Measurements from ENCODE around the gene ARF3. TPM values are rescaled to one million over a fixed set of nuclear protein-coding genes. Genes with fewer than 3 reads are reported as not detected.

ARF3 gene
- total and polyA plus RNA-seq, 2 donors (not counting 3 experiments of a cell fraction or from before 2014, with no cell fraction given): 149 to 172 TPM

DNA sequence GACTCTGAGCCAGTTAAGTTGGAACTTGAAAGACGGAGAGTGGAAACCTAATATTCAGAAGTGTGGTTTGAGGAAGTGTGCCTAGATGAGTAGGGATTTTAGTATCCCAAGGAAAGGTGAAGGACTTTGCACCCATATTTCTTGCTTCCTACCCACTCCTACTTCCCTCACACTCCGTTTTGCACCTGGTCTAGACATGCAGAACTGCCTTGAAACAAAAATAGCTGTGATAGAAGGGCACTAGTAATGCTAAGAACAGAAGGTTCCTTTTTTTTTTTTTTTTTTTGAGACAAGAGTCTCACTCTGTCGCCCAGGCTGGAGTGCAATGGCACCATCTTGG lies 732 bp upstream of the ARF3 start:
- ChIA-PET POLR2A (no interaction called here), CTCF (interaction anchor here (0.8 to 2.2 kb wide), 9 partner anchors 8 to 140 kb away, joined by 3 to 12 read pairs (median 5); partner anchors contain the start of gene WNT1)
- intact Hi-C loops (cut with micrococcal nuclease): no loop called here
- no peak for DNase-seq (ENCODE audit: low read depth, low spot score)
- peak overlapping the region in 1 of 3 experiments; percentile 90 for H3K4me3 ChIP-seq (replicated peaks in 1 of 3; ENCODE audit: insufficient read depth in 1 of 3, low read depth in 1 of 3, low read length in 3 of 3)
- peaks cover 8% of the 10 kb centered on the region for H4K20me1 ChIP-seq (replicated peaks; ENCODE audit: control insufficient read depth, extremely low read depth, insufficient read depth, low read length)
- peak overlapping the region; percentile 81 for H2AFZ ChIP-seq (ENCODE audit: low read depth, low read length)
- H3K27me3 ChIP-seq (ENCODE audit: control insufficient read depth in 2 of 2, insufficient read depth in 2 of 2, low read length in 2 of 2): no peaks in the 10 kb centered on the region
- peaks cover under 1 to 4% of the 10 kb centered on the region in 2 experiments for H3K36me3 ChIP-seq (ENCODE audit: control insufficient read depth in 2 of 2, extremely low read depth in 1 of 2, insufficient read depth in 2 of 2, low read length in 2 of 2)
- H3K27ac ChIP-seq (ENCODE audit: insufficient read depth, low read depth, low read length): no peak overlapping the region
- dilution Hi-C loops (cut with MboI; ENCODE audit: extremely low pct_ligation_motif_present, low sequenced_read_pairs): no loop called here
- peak overlapping the region; percentile 55 for H3K4me2 ChIP-seq (ENCODE audit: insufficient read depth, low read length)
- peaks cover 41% of the 10 kb centered on the region for H3K79me2 ChIP-seq (ENCODE audit: control insufficient read depth, insufficient read depth, low read length)
- BruUV-seq (replicated peaks): no TSS peak
- peak; percentile 55 for FAIRE-seq
- H3K9me3 ChIP-seq (replicated peaks; ENCODE audit: control insufficient read depth, insufficient read depth, low read length): no peaks in the 10 kb centered on the region
- H3K4me1 ChIP-seq (ENCODE audit: control insufficient read depth, extremely low read depth, insufficient read depth, low read length): peaks cover 31% of the 10 kb centered on the region
- H3K9ac ChIP-seq (replicated peaks; ENCODE audit: extremely low read depth, insufficient read depth, low read length): peak overlapping the region; percentile 87
- TF ChIP-seq POLR2AphosphoS5 (IDR thresholded peaks at IDR 0.05; ENCODE audit: insufficient read depth, low read depth, low read length): no peak
- no peak for TF ChIP-seq MYC (IDR thresholded peaks at IDR 0.05; ENCODE audit: low read depth, low read length)
- TF ChIP-seq GATA2 (IDR thresholded peaks at IDR 0.05; ENCODE audit: insufficient read depth, insufficient read length, low read depth, low read length): no peak
- TF ChIP-seq, protein P1, sequence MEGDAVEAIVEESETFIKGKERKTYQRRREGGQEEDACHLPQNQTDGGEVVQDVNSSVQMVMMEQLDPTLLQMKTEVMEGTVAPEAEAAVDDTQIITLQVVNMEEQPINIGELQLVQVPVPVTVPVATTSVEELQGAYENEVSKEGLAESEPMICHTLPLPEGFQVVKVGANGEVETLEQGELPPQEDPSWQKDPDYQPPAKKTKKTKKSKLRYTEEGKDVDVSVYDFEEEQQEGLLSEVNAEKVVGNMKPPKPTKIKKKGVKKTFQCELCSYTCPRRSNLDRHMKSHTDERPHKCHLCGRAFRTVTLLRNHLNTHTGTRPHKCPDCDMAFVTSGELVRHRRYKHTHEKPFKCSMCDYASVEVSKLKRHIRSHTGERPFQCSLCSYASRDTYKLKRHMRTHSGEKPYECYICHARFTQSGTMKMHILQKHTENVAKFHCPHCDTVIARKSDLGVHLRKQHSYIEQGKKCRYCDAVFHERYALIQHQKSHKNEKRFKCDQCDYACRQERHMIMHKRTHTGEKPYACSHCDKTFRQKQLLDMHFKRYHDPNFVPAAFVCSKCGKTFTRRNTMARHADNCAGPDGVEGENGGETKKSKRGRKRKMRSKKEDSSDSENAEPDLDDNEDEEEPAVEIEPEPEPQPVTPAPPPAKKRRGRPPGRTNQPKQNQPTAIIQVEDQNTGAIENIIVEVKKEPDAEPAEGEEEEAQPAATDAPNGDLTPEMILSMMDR (IDR thresholded peaks at IDR 0.05; ENCODE audit: extremely low read depth in 1 of 2, insufficient read depth in 1 of 2, low read depth in 1 of 2, low read length in 2 of 2): no peak
- TF ChIP-seq EZH2 (IDR thresholded peaks at IDR 0.05; ENCODE audit: borderline replicate concordance, low read depth, low read length, severe bottlenecking): no peak
- TF ChIP-seq, protein P2, sequence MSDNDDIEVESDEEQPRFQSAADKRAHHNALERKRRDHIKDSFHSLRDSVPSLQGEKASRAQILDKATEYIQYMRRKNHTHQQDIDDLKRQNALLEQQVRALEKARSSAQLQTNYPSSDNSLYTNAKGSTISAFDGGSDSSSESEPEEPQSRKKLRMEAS (IDR thresholded peaks at IDR 0.05; ENCODE audit: insufficient read depth, insufficient read length): no peak
- no peak for TF ChIP-seq JUN (IDR thresholded peaks at IDR 0.05; ENCODE audit: borderline replicate concordance, insufficient read depth, insufficient read length, low read depth)
- TF ChIP-seq FOS (IDR thresholded peaks at IDR 0.05; ENCODE audit: borderline replicate concordance, insufficient read depth, low read length): no peak
- no peaks in the 10 kb centered on the region for H3K9me1 ChIP-seq (replicated peaks; ENCODE audit: control insufficient read depth, extremely low read depth, insufficient read depth, low read length)

All from endothelial cell of umbilical vein (primary cell).